Mucosa of stomach (tissue), 1 donor: ENCODE data around the gene RPS16.

Source experiments
- H3K27me3 ChIP-seq: one replicate; pipeline ENCODE4 v1.7.0; 2013; ENCODE audit warnings: mild to moderate bottlenecking, low read length; ENCODE audit not compliant: control insufficient read depth, insufficient read depth
- H3K36me3 ChIP-seq: one replicate; pipeline ENCODE4 v1.7.0; 2013; ENCODE audit warnings: low read length; ENCODE audit not compliant: control insufficient read depth, insufficient read depth
- H3K4me1 ChIP-seq: one replicate; pipeline ENCODE4 v1.7.0; 2013; ENCODE audit warnings: mild to moderate bottlenecking, low read length; ENCODE audit not compliant: control insufficient read depth, insufficient read depth
- H3K4me3 ChIP-seq: one replicate; pipeline ENCODE4 v1.7.0; 2013; ENCODE audit warnings: low read length
- H3K9ac ChIP-seq: one replicate; pipeline ENCODE4 v1.7.0; 2013; ENCODE audit warnings: mild to moderate bottlenecking, low read length, moderate library complexity
- H3K9me3 ChIP-seq: one replicate; pipeline ENCODE4 v1.7.0; 2013; ENCODE audit warnings: mild to moderate bottlenecking, low read length, moderate library complexity; ENCODE audit not compliant: control insufficient read depth
- donor health status: Pancreatic carcinoma.

RPS16 gene

DNA sequence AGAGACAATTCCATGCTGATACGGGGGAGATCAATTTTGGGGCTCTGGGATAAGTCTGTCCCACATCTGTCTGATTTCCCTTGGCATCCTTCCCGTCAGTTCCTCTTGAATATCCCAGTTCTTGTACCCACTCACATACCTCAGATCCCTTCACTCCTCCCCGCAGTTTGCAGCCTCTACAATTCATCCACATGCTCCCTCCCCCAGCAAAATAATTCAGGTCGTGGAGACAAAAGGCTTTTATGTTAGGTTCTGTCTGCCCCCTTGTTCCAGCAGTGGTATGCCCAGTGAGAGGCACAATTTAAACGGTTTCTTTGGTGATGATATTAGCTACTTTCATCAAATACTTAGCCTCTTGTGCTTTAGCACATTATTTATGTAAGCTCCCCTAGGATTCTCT is 9.6 kb downstream of the RPS16 start:
- H3K9me3 ChIP-seq = no peaks in the 10 kb centered on the region
- H3K4me1 ChIP-seq = peaks cover 10% of the 10 kb centered on the region
- no peaks in the 10 kb centered on the region for H3K27me3 ChIP-seq
- H3K36me3 ChIP-seq = no peaks in the 10 kb centered on the region
- H3K9ac ChIP-seq = no peak overlapping the region
- H3K4me3 ChIP-seq = no peak overlapping the region

GRCh38 chr19:39425744-39426143 is 10.0 kb downstream of the RPS16 start:
- Histone ChIP-seq H3K36me3 (no peaks in the 10 kb centered on the region), H3K27me3 (no peaks in the 10 kb centered on the region)

GRCh38 chr19:39424934-39425333 is 10.8 kb downstream of the RPS16 start:
- Histone ChIP-seq H3K36me3 (no peaks in the 10 kb centered on the region), H3K27me3 (no peaks in the 10 kb centered on the region), H3K4me3 (no peak overlapping the region), H3K9me3 (no peaks in the 10 kb centered on the region), H3K4me1 (peaks cover 3% of the 10 kb centered on the region), H3K9ac (no peak overlapping the region)

More at GRCh38 chr19:39425744-39426143, 10.0 kb downstream of the RPS16 start:
- Histone ChIP-seq H3K4me1 (peaks cover 10% of the 10 kb centered on the region), H3K4me3 (no peak overlapping the region), H3K9ac (no peak overlapping the region), H3K9me3 (no peaks in the 10 kb centered on the region)

DNA sequence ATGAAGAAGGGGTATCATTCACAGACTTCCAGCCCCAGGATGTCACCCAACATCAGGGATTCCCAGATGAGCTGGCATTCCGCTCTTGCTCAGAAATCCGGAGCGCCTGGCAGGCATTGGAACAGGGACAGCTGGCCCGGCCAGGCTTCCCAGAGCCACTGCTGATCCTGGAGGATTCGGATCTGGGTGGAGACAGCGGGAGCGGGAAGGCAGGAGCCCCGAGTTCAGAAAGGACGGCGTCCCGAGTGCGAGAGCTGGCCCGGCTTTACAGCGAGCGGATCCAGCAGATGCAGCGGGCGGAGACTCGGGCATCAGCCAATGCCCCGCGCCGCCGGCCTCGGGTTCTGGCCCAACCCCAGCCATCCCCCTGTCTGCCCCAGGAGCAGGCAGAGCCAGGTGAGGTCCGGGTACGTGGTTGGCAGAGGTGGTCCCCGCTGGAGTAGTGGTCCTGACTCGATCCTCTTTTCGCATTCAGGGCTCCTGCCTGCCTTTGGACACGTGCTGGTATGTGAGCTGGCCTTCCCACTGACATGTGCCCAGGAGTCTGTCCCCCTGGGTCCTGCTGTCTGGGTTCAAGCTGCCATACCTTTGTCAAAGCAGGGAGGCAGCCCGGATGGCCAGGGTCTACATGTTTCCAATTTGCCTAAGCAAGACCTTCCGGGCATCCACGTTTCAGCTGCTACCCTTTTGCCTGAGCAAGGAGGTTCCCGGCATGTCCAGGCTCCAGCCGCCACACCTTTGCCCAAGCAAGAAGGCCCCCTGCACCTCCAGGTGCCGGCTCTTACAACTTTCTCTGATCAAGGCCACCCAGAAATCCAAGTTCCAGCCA is 12.3 kb downstream of the RPS16 start:
- H3K4me1 ChIP-seq = peaks cover 3% of the 10 kb centered on the region
- H3K27me3 ChIP-seq = no peaks in the 10 kb centered on the region
- no peak overlapping the region for H3K9ac ChIP-seq
- H3K9me3 ChIP-seq = no peaks in the 10 kb centered on the region
- no peaks in the 10 kb centered on the region for H3K36me3 ChIP-seq
- H3K4me3 ChIP-seq = no peak overlapping the region

DNA sequence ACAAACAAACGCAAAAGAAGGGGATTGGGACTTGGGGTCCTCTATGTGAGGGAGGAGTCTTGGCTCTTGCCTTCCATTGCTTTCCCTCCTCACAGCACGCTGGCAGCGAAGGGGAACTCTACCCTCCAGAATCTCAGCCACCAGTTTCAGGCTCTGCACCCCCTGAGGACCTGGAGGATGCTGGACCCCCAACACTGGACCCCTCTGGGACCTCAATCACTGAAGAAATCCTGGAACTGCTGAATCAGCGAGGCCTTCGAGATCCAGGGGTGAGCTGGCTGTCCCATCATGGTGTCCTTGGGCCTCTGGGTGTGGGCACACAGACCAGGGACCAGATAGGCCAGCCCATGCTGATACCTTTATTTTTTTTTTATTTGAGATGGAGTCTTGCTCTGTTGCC is 13.7 kb downstream of the RPS16 start:
- H3K4me1 ChIP-seq = no peaks in the 10 kb centered on the region
- no peaks in the 10 kb centered on the region for H3K9me3 ChIP-seq
- H3K9ac ChIP-seq = no peak overlapping the region
- no peak overlapping the region for H3K4me3 ChIP-seq
- H3K36me3 ChIP-seq = no peaks in the 10 kb centered on the region
- H3K27me3 ChIP-seq = no peaks in the 10 kb centered on the region

DNA sequence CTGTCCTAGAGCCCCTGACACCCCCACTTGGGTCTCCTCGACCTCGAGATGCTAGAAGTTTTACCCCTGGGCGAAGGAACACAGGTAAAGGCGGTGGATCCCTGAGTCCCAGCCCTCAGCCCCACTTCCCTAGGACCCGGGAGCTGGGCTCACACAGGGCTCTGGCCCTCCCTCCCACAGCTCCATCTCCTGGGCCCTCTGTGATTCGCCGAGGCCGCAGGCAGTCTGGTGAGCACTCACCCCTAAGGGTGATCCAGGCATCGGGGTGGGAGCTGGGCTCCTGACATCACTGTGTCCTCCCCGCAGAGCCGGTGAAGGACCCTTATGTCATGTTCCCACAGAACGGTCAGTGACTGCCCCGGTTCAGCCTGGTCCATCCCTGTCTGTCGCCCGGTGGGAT is 15.0 kb downstream of the RPS16 start:
- no peak overlapping the region for H3K4me3 ChIP-seq
- H3K27me3 ChIP-seq = no peaks in the 10 kb centered on the region
- H3K9ac ChIP-seq = no peak overlapping the region
- H3K36me3 ChIP-seq = no peaks in the 10 kb centered on the region
- no peaks in the 10 kb centered on the region for H3K9me3 ChIP-seq
- no peaks in the 10 kb centered on the region for H3K4me1 ChIP-seq

- Histone ChIP-seq H3K4me3 (no peak overlapping the region), H3K9me3 (no peaks in the 10 kb centered on the region), H3K4me1 (peaks cover 6% of the 10 kb centered on the region), H3K36me3 (no peaks in the 10 kb centered on the region), H3K27me3 (no peaks in the 10 kb centered on the region), H3K9ac (no peak overlapping the region)
Measured at GRCh38 chr19:39419003-39419402, 16.7 kb downstream of the RPS16 start.

GRCh38 chr19:39417463-39418181 is 18.1 kb downstream of the RPS16 start:
- Histone ChIP-seq H3K9ac (no peak overlapping the region), H3K4me3 (no peak overlapping the region), H3K36me3 (no peaks in the 10 kb centered on the region), H3K9me3 (no peaks in the 10 kb centered on the region), H3K27me3 (peaks cover 6% of the 10 kb centered on the region), H3K4me1 (peaks cover 11% of the 10 kb centered on the region)

- H3K27me3 ChIP-seq = peaks cover 8% of the 10 kb centered on the region
- H3K36me3 ChIP-seq = no peaks in the 10 kb centered on the region
- H3K9ac ChIP-seq = no peak overlapping the region
- peaks cover 13% of the 10 kb centered on the region for H3K4me1 ChIP-seq
- no peaks in the 10 kb centered on the region for H3K9me3 ChIP-seq
- H3K4me3 ChIP-seq = no peak overlapping the region
Measured at GRCh38 chr19:39416152-39417120, 19.3 kb downstream of the RPS16 start.

- Histone ChIP-seq H3K9me3 (no peaks in the 10 kb centered on the region), H3K27me3 (peaks cover 8% of the 10 kb centered on the region), H3K36me3 (no peaks in the 10 kb centered on the region), H3K4me3 (no peak overlapping the region), H3K9ac (no peak overlapping the region), H3K4me1 (peaks cover 23% of the 10 kb centered on the region)
Measured at GRCh38 chr19:39415111-39416046, 20.4 kb downstream of the RPS16 start.
